D721Med (cell line): Measurements from ENCODE around the gene VPS13A.

ENCODE experiments used
- DNase-seq: peaks from one replicate; pipeline ENCODE4 v3.0.0; 2011; ENCODE audit warnings: low spot score; ENCODE audit not compliant: insufficient read length
- FAIRE-seq: peaks from 2 replicates; lab custom pipeline; 2011; peaks lifted over from hg19 to GRCh38; lab: Jason Lieb, UNC
- CTCF ChIP-seq: IDR thresholded peaks from 2 replicates; pipeline ENCODE4 v1.5.1; 2012; ENCODE audit warnings: mild to moderate bottlenecking, control low read depth; ENCODE audit not compliant: insufficient read depth; ENCODE audit errors: missing control alignments

VPS13A gene

GRCh38 chr9:77462066-77462465, 284.7 kb downstream of the VPS13A start:
- DNase-seq (no peak), FAIRE-seq (no peak)
- TF ChIP-seq CTCF: no peak

- DNase-seq (no peak), FAIRE-seq (no peak)
- no peak for TF ChIP-seq CTCF
These were observed 285.8 kb downstream of the VPS13A start for GRCh38 chr9:77463151-77463550.

GRCh38 chr9:77464661-77465060, 287.3 kb downstream of the VPS13A start:
- no peak for TF ChIP-seq CTCF
- DNase-seq: no peak
- no peak for FAIRE-seq

- no peak for TF ChIP-seq CTCF
- no peak for DNase-seq
- FAIRE-seq: no peak
These were observed 292.3 kb downstream of the VPS13A start for GRCh38 chr9:77469515-77470231.
